ENCODE results near the gene DET1.
"Not testable (repeated sequence)": the region's sequence is repeated elsewhere in the genome, so short reads cannot be mapped to it uniquely, and the experiment has no call there.

Gene DET1

GRCh38 chr15:88497109-88497765, 49.2 kb downstream of the DET1 start:
- DNase-seq (ENCODE audit: low read depth in 2 of 2): no peak

- DNase-seq (ENCODE audit: low read depth in 2 of 2): no peak
These were observed 52.6 kb downstream of the DET1 start for GRCh38 chr15:88493844-88494243.

GRCh38 chr15:88491158-88491557, 55.3 kb downstream of the DET1 start:
- no peak for DNase-seq (ENCODE audit: low read depth in 2 of 2)

- no peak for DNase-seq (ENCODE audit: low read depth in 2 of 2)
These were observed 56.4 kb downstream of the DET1 start for GRCh38 chr15:88490036-88490435.

- no peak for DNase-seq (ENCODE audit: low read depth in 2 of 2)
These were observed 57.2 kb downstream of the DET1 start for GRCh38 chr15:88489321-88489720.

- no peak for DNase-seq (ENCODE audit: low read depth in 2 of 2)
These were observed 58.5 kb downstream of the DET1 start for GRCh38 chr15:88487796-88488523.

GRCh38 chr15:88487178-88487795, 59.2 kb downstream of the DET1 start:
- no peak for DNase-seq (ENCODE audit: low read depth in 2 of 2)

GRCh38 chr15:88484682-88485331, 61.7 kb downstream of the DET1 start:
- DNase-seq (ENCODE audit: low read depth in 2 of 2): no peak

- DNase-seq (ENCODE audit: low read depth in 2 of 2): no peak
These were observed 64.2 kb downstream of the DET1 start for GRCh38 chr15:88482263-88482662.

GRCh38 chr15:88480981-88481380, 65.5 kb downstream of the DET1 start:
- DNase-seq (ENCODE audit: low read depth in 2 of 2): no peak

GRCh38 chr15:88479169-88479568, 67.3 kb downstream of the DET1 start:
- DNase-seq (ENCODE audit: low read depth in 2 of 2): no peak

- no peak for DNase-seq (ENCODE audit: low read depth in 2 of 2)
These were observed 68.6 kb downstream of the DET1 start for GRCh38 chr15:88477904-88478303.

GRCh38 chr15:88477126-88477525, 69.4 kb downstream of the DET1 start:
- no peak for DNase-seq (ENCODE audit: low read depth in 2 of 2)

- peak in 1 of 2 donors; percentile 4 for DNase-seq (ENCODE audit: low read depth in 2 of 2)
These were observed 69.8 kb downstream of the DET1 start for GRCh38 chr15:88476635-88477060.

- DNase-seq (ENCODE audit: low read depth in 2 of 2): not testable (repeated sequence)
These were observed 72.7 kb downstream of the DET1 start for GRCh38 chr15:88473661-88474293.

- DNase-seq (ENCODE audit: low read depth in 2 of 2): no peak
These were observed 74.3 kb downstream of the DET1 start for GRCh38 chr15:88472225-88472624.

GRCh38 chr15:88470625-88471372, 75.7 kb downstream of the DET1 start:
- DNase-seq (ENCODE audit: low read depth in 2 of 2): no peak

- DNase-seq (ENCODE audit: low read depth in 2 of 2): no peak
These were observed 77.2 kb downstream of the DET1 start for GRCh38 chr15:88469321-88469720.

- not testable (repeated sequence) for DNase-seq (ENCODE audit: low read depth in 2 of 2)
These were observed 77.8 kb downstream of the DET1 start for GRCh38 chr15:88468721-88469120.

- no peak for DNase-seq (ENCODE audit: low read depth in 2 of 2)
These were observed 78.4 kb downstream of the DET1 start for GRCh38 chr15:88467935-88468528.

Measured in stimulated activated CD4-positive, alpha-beta T cell treated with anti-CD3 and anti-CD28 coated beads, Interleukin-1b, Interleukin-23, amount 100 ng/mL, for 4 hours (primary cell).